IMR-90 (cell line): Measurements from ENCODE around the gene SORBS1.

Source experiments
- BHLHE40 ChIP-seq: fragments of 150-350 bp; IDR thresholded peaks from 2 replicates; pipeline ENCODE4 v1.6.1; 2016; ENCODE audit warnings: mild to moderate bottlenecking, low read depth, low read length
- CTCF ChIP-seq: conservative IDR thresholded peaks from 2 replicates; pipeline ENCODE4 v1.5.1; 2012; ENCODE audit warnings: mild to moderate bottlenecking, low read depth, low read length, improper control_type of control experiment

- TF ChIP-seq BHLHE40 (no peak), CTCF (no peak)
Measured at GRCh38 chr10:95334805-95335144, 226.4 kb downstream of the SORBS1 start.
